ENCODE data around the gene SIRPA. TPM values are rescaled to one million over a fixed set of nuclear protein-coding genes. Genes with fewer than 3 reads are reported as not detected.

SIRPA gene
- total RNA-seq, 1 experiment from 2014 or later = 6.0 TPM

DNA sequence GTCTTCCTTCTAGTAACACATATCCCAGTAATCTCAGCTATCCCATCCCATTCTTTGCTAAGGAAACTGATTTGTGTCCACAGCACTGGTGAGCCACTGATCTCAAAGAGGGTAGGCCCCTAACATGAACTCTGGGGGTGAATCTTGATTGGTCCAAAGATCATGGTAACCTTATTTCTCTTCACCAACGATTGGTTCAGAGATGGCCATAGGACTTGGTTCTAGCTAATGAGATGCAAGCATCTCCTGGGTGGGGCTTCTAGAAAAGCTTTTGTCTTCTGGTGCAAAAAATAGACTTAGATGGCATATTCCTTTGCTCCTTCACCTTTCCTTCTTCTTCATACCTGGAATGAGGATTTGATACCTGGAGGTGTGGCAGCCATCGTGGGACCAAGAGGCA lies 43.8 kb upstream of the SIRPA start:
- Histone ChIP-seq H3K4me1 (ENCODE audit: insufficient read depth, low read length) (peaks cover 6% of the 10 kb centered on the region), H3K27ac (ENCODE audit: insufficient read length, low read depth, low read length) (no peak overlapping the region), H3K9me3 (ENCODE audit: control insufficient read depth, low read depth, low read length) (no peaks in the 10 kb centered on the region), H2BK20ac (ENCODE audit: low read depth, low read length, poor library complexity, severe bottlenecking) (no peak overlapping the region), H4K91ac (ENCODE audit: insufficient read length, low read depth, low read length) (no peak overlapping the region), H3K27me3 (ENCODE audit: insufficient read depth, low read length) (no peaks in the 10 kb centered on the region), H2AK5ac (ENCODE audit: insufficient read length, low read length) (no peak overlapping the region), H3K4ac (ENCODE audit: low read depth, low read length) (no peak overlapping the region), H3K14ac (ENCODE audit: insufficient read depth, low read length) (no peak overlapping the region), H3K23me2 (ENCODE audit: insufficient read length, low read depth, low read length, poor library complexity, severe bottlenecking) (no peaks in the 10 kb centered on the region), H2BK5ac (ENCODE audit: insufficient read length, low read length) (no peak overlapping the region), H3K18ac (ENCODE audit: insufficient read length, low read depth, low read length) (no peak overlapping the region), H4K5ac (ENCODE audit: insufficient read length, low read depth, low read length) (no peak overlapping the region), H2BK15ac (ENCODE audit: low read depth, low read length) (no peak overlapping the region), H3K56ac (ENCODE audit: insufficient read length, low read depth, low read length) (no peak overlapping the region), H4K8ac (replicated peaks; ENCODE audit: insufficient read length, low read depth, low read length) (no peak overlapping the region), H2BK120ac (ENCODE audit: low read depth, low read length, poor library complexity, severe bottlenecking) (no peak overlapping the region), H3K79me2 (ENCODE audit: insufficient read depth, low read length) (no peaks in the 10 kb centered on the region), H3K23ac (ENCODE audit: insufficient read length, low read depth, low read length) (no peak overlapping the region), H2BK12ac (ENCODE audit: insufficient read length, low read depth, low read length) (no peak overlapping the region), H3K79me1 (ENCODE audit: insufficient read depth, low read depth, low read length, poor library complexity, severe bottlenecking) (no peaks in the 10 kb centered on the region), H3K9ac (ENCODE audit: extremely low read depth, insufficient read length, low read length) (no peak overlapping the region), H3T11ph (ENCODE audit: low read length) (no peak overlapping the region), H3K4me2 (ENCODE audit: insufficient read depth, insufficient read length, low read length) (no peak overlapping the region), H4K20me1 (ENCODE audit: control insufficient read depth, insufficient read depth, insufficient read length) (no peaks in the 10 kb centered on the region), H2AFZ (ENCODE audit: low read length) (no peak overlapping the region)
- Mint-ChIP-seq H3K27me3 (ENCODE audit: low read depth) (peaks cover 4% of the 10 kb centered on the region), H3K27ac (no peak overlapping the region), H3K4me3 (no peak overlapping the region), H3K9me3 (no peaks in the 10 kb centered on the region; a peak in 1 of 5 replicates), H3K4me1 (peaks cover 17 to 31% of the 10 kb centered on the region in 2 experiments), H3K36me3 (ENCODE audit: insufficient read depth in 1 of 3, low read depth in 3 of 3) (no peaks in the 10 kb centered on the region)
- TF ChIP-seq, protein P1, sequence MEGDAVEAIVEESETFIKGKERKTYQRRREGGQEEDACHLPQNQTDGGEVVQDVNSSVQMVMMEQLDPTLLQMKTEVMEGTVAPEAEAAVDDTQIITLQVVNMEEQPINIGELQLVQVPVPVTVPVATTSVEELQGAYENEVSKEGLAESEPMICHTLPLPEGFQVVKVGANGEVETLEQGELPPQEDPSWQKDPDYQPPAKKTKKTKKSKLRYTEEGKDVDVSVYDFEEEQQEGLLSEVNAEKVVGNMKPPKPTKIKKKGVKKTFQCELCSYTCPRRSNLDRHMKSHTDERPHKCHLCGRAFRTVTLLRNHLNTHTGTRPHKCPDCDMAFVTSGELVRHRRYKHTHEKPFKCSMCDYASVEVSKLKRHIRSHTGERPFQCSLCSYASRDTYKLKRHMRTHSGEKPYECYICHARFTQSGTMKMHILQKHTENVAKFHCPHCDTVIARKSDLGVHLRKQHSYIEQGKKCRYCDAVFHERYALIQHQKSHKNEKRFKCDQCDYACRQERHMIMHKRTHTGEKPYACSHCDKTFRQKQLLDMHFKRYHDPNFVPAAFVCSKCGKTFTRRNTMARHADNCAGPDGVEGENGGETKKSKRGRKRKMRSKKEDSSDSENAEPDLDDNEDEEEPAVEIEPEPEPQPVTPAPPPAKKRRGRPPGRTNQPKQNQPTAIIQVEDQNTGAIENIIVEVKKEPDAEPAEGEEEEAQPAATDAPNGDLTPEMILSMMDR (conservative IDR thresholded peaks at IDR 0.05) = no peak
- no peak for DNase-seq
- no CpG with 5 or more reads among the region's 2 CpGs for WGBS (ENCODE audit: extremely low coverage, insufficient read length, low lambda C conversion rate)

Data from H9 (cell line).